OCI-LY7 (cell line): ENCODE data around the gene PLCL2. TPM values are rescaled to one million over a fixed set of nuclear protein-coding genes. Genes with fewer than 3 reads are reported as not detected.

ENCODE experiments used
- BruUV-seq: library from RNA; stranded (reverse); fragments of 400-500 nt; replicated peaks from 2 replicates; lab custom pipeline; 2021; lab: Mats Ljungman, UMichigan
- CTCF ChIA-PET: fragments of 300-600 bp; sonication (Branson Sonifier 250); formaldehyde crosslinking; loops from one replicate; lab custom pipeline; 2022; ENCODE audit warnings: antibody characterized with exemption; ENCODE audit not compliant: unreplicated experiment; lab: Charles Lee
- POLR2A ChIA-PET: fragments of 300-600 bp; sonication (Branson Sonifier 250); formaldehyde crosslinking; loops from one replicate; lab custom pipeline; 2022; ENCODE audit warnings: antibody characterized with exemption; lab: Charles Lee
- DNase-seq: peaks from one replicate; pipeline ENCODE4 v3.0.0-alpha.2; 2015; ENCODE audit warnings: low spot score
- H2AFZ ChIP-seq: fragments of 200-600 bp; sonication (generic), shearing (Covaris generic); 2 replicates; pipeline ENCODE4 v1.6.1; 2014; ENCODE audit warnings: mild to moderate bottlenecking, antibody characterized with exemption, low read length, moderate library complexity
- H3K27ac ChIP-seq: fragments of 200-600 bp; sonication (generic); 2 replicates; pipeline ENCODE4 v1.5.1; 2014; ENCODE audit warnings: mixed run types, low read depth, mild to moderate bottlenecking, moderate library complexity, low read length, inconsistent platforms; ENCODE audit not compliant: poor library complexity, severe bottlenecking
- H3K36me3 ChIP-seq: fragments of 200-600 bp; sonication (generic); 2 replicates; pipeline ENCODE4 v1.6.1; 2014; ENCODE audit warnings: mild to moderate bottlenecking, antibody characterized with exemption, low read length, moderate library complexity, mixed read lengths; ENCODE audit not compliant: insufficient read depth
- H3K4me1 ChIP-seq: fragments of 200-600 bp; sonication (generic); 2 replicates; pipeline ENCODE4 v1.5.1; 2014; ENCODE audit warnings: mild to moderate bottlenecking, low read length; ENCODE audit not compliant: insufficient read depth, poor library complexity, severe bottlenecking
- H3K4me2 ChIP-seq: fragments of 200-600 bp; sonication (generic); 2 replicates; pipeline ENCODE4 v1.6.1; 2014; ENCODE audit warnings: mild to moderate bottlenecking, low read length
- H3K4me3 ChIP-seq: fragments of 200-600 bp; sonication (generic); 2 replicates; pipeline ENCODE4 v1.5.1; 2014; ENCODE audit warnings: mild to moderate bottlenecking, low read depth, low read length; ENCODE audit not compliant: poor library complexity, severe bottlenecking
- H3K79me2 ChIP-seq: fragments of 200-600 bp; sonication (generic); 2 replicates; pipeline ENCODE4 v1.6.1; 2016; ENCODE audit warnings: low read depth, mild to moderate bottlenecking, low read length, moderate library complexity, mixed read lengths; ENCODE audit not compliant: insufficient read depth
- H3K9me2 ChIP-seq: fragments of 200-600 bp; sonication (generic); 2 replicates; pipeline ENCODE4 v1.6.1; 2016; ENCODE audit warnings: mild to moderate bottlenecking, low read length, mixed read lengths; ENCODE audit not compliant: insufficient read depth
- H3K9me3 ChIP-seq: fragments of 200-600 bp; sonication (generic); 2 replicates; pipeline ENCODE4 v1.6.1; 2014; ENCODE audit warnings: mild to moderate bottlenecking, mixed run types, low read length, mixed read lengths
- H4K20me1 ChIP-seq: fragments of 200-600 bp; sonication (generic); 2 replicates; pipeline ENCODE4 v1.6.1; 2014; ENCODE audit warnings: mild to moderate bottlenecking, antibody characterized with exemption, low read length, moderate library complexity, mixed read lengths; ENCODE audit not compliant: insufficient read depth
- CTCF ChIP-seq: fragments of 200-600 bp; sonication (generic); conservative IDR thresholded peaks from 2 replicates; pipeline ENCODE4 v1.5.1; 2014; ENCODE audit warnings: mild to moderate bottlenecking, antibody characterized with exemption, low read length, moderate library complexity, mixed read lengths
- EZH2phosphoT487 ChIP-seq: fragments of 200-600 bp; sonication (generic); IDR thresholded peaks from 2 replicates; pipeline ENCODE4 v1.6.1; 2018; ENCODE audit warnings: low read depth, borderline replicate concordance, mild to moderate bottlenecking, mixed run types, antibody characterized with exemption, low read length, moderate library complexity, mixed read lengths
- intact Hi-C: fragments of 100-400 bp; cut with micrococcal nuclease; formaldehyde crosslinking; loops from one replicate; pipeline ENCODE4 v1.10.0; 2022; ENCODE audit not compliant: unreplicated experiment
- total RNA-seq, 2 experiments: library from RNA; depleted of rRNA in 1 of 2; stranded (reverse); fragments of >200 nt in 1 of 2; shearing (Covaris generic) in 1 of 2; gene quantifications; 2 replicates each; pipeline ENCODE4 v1.2.3, GENCODE V29; 2014 to 2022

The PLCL2 gene
- total RNA-seq, 2 experiments from 2014 or later = 34.1 to 41.6 TPM

GRCh38 chr3:17045705-17046104, 160.9 kb downstream of the PLCL2 start:
- Histone ChIP-seq H3K4me1 (no peaks in the 10 kb centered on the region), H3K79me2 (no peaks in the 10 kb centered on the region), H3K9me3 (no peaks in the 10 kb centered on the region), H4K20me1 (no peaks in the 10 kb centered on the region), H3K36me3 (peaks cover 43% of the 10 kb centered on the region), H2AFZ (no peak overlapping the region), H3K9me2 (no peaks in the 10 kb centered on the region), H3K4me3 (no peak overlapping the region), H3K27ac (no peak overlapping the region), H3K4me2 (no peak overlapping the region)
- DNase-seq = no peak
- ChIA-PET POLR2A (no interaction called here), CTCF (no interaction called here)
- intact Hi-C loops = no loop called here
- no TSS peak for BruUV-seq
- TF ChIP-seq CTCF (no peak), EZH2phosphoT487 (no peak)

GRCh38 chr3:17046623-17047022, 161.9 kb downstream of the PLCL2 start:
- POLR2A ChIA-PET = no interaction called here
- Histone ChIP-seq H3K4me1 (no peaks in the 10 kb centered on the region), H3K36me3 (peaks cover 43% of the 10 kb centered on the region), H3K4me3 (no peak overlapping the region), H3K9me2 (no peaks in the 10 kb centered on the region), H2AFZ (no peak overlapping the region), H3K79me2 (no peaks in the 10 kb centered on the region), H3K4me2 (no peak overlapping the region), H3K27ac (no peak overlapping the region), H3K9me3 (no peaks in the 10 kb centered on the region), H4K20me1 (no peaks in the 10 kb centered on the region)
- DNase-seq = no peak
- no TSS peak for BruUV-seq
- CTCF ChIA-PET = no interaction called here
- intact Hi-C loops = no loop called here
- TF ChIP-seq EZH2phosphoT487 (no peak), CTCF (no peak)

- CTCF ChIA-PET = no interaction called here
- TF ChIP-seq EZH2phosphoT487 = no peak
- no peak for TF ChIP-seq CTCF
- intact Hi-C loops = no loop called here
- Histone ChIP-seq H3K9me3 (no peaks in the 10 kb centered on the region), H3K27ac (no peak overlapping the region), H3K4me3 (no peak overlapping the region), H4K20me1 (no peaks in the 10 kb centered on the region), H3K4me1 (no peaks in the 10 kb centered on the region), H3K36me3 (peaks cover 43% of the 10 kb centered on the region), H3K79me2 (no peaks in the 10 kb centered on the region), H2AFZ (no peak overlapping the region), H3K4me2 (no peak overlapping the region), H3K9me2 (no peaks in the 10 kb centered on the region)
- DNase-seq = no peak
- no TSS peak for BruUV-seq
- POLR2A ChIA-PET = no interaction called here
Measured at GRCh38 chr3:17047162-17047561, 162.4 kb downstream of the PLCL2 start.
